Smooth muscle cell of the pulmonary artery (primary cell): ENCODE data around the gene ATL2. TPM values are rescaled to one million over a fixed set of nuclear protein-coding genes. Genes with fewer than 3 reads are reported as not detected.

ENCODE experiments used
- total RNA-seq: library from RNA; depleted of rRNA; stranded (reverse); fragments of >200 nt; gene quantifications from 2 replicates; pipeline ENCODE4 v1.2.3, GENCODE V29; 2014

ATL2 gene
- total RNA-seq, result 46.4 and 55.7 TPM in 2 replicates

GRCh38 chr2:38377050-38377828 lies at the start of gene ATL2:
ATL2 (minus strand) TSS chr2:38377273; CDS start chr2:38377260, 13 bp downstream.

Other genes starting within 250 kb of the ATL2 start
- gene HNRNPLL, start 225.7 kb upstream of the ATL2 start, total RNA-seq, result 34.0 and 40.3 TPM in 2 replicates